Hepatocyte (in vitro differentiated cells): ENCODE results near the gene TDRKH. TPM values are rescaled to one million over a fixed set of nuclear protein-coding genes. Genes with fewer than 3 reads are reported as not detected.
A peak's percentile ranks its signal among the peaks of the same experiment; 100 is the strongest.

Experiments
- DNase-seq: peaks from one replicate; pipeline ENCODE4 v3.0.0-alpha.2; 2016; ENCODE audit warnings: low spot score
- H2AFZ ChIP-seq: fragments of 200-600 bp; sonication (generic); 2 replicates; pipeline ENCODE4 v1.6.0; 2016; ENCODE audit warnings: antibody characterized with exemption, mild to moderate bottlenecking
- H3K27ac ChIP-seq: fragments of 200-600 bp; sonication (generic); 2 replicates; pipeline ENCODE4 v1.5.1; 2016; ENCODE audit warnings: mild to moderate bottlenecking
- H3K27me3 ChIP-seq: fragments of 200-600 bp; sonication (generic); 2 replicates; pipeline ENCODE4 v1.6.1; 2016
- H3K36me3 ChIP-seq: fragments of 200-600 bp; sonication (generic); replicated peaks from 2 replicates; pipeline ENCODE4 v1.5.1; 2016; ENCODE audit warnings: low read depth; ENCODE audit not compliant: insufficient read depth
- H3K4me1 ChIP-seq: fragments of 200-600 bp; sonication (generic); 2 replicates; pipeline ENCODE4 v1.5.1; 2016; ENCODE audit warnings: mild to moderate bottlenecking, moderate library complexity; ENCODE audit not compliant: insufficient read depth
- H3K4me2 ChIP-seq: fragments of 200-600 bp; sonication (generic); 2 replicates; pipeline ENCODE4 v1.6.0; 2016
- H3K4me3 ChIP-seq: fragments of 200-600 bp; sonication (generic); 2 replicates; pipeline ENCODE4 v1.5.1; 2016; ENCODE audit warnings: mild to moderate bottlenecking
- H3K79me2 ChIP-seq: fragments of 200-600 bp; sonication (generic); 2 replicates; pipeline ENCODE4 v1.6.0; 2017; ENCODE audit warnings: mild to moderate bottlenecking
- H3K9me2 ChIP-seq: fragments of 200-600 bp; sonication (generic); replicated peaks from 2 replicates; pipeline ENCODE4 v1.6.0; 2017; ENCODE audit warnings: mild to moderate bottlenecking; ENCODE audit not compliant: insufficient read depth
- H3K9me3 ChIP-seq: fragments of 200-600 bp; sonication (generic); 2 replicates; pipeline ENCODE4 v1.5.1; 2016; ENCODE audit warnings: low read depth, mild to moderate bottlenecking
- H4K20me1 ChIP-seq: fragments of 200-600 bp; sonication (generic); 2 replicates; pipeline ENCODE4 v1.6.0; 2016; ENCODE audit warnings: mild to moderate bottlenecking; ENCODE audit not compliant: insufficient read depth, poor library complexity, severe bottlenecking
- EZH2 ChIP-seq: fragments of 200-600 bp; sonication (generic); IDR thresholded peaks from 2 replicates; pipeline ENCODE4 v1.6.1; 2016; ENCODE audit warnings: antibody characterized with exemption, mild to moderate bottlenecking, borderline replicate concordance
- EZH2phosphoT487 ChIP-seq: fragments of 200-600 bp; sonication (generic); IDR thresholded peaks from one replicate; pipeline ENCODE4 v1.6.1; 2018; ENCODE audit warnings: antibody characterized with exemption, mild to moderate bottlenecking, low read depth, moderate library complexity; ENCODE audit not compliant: unreplicated experiment, severe bottlenecking
- WGBS: methylation state at CpG from one replicate; pipeline ENCODE4 v1.1.6; 2016; ENCODE audit warnings: low lambda C conversion rate; ENCODE audit errors: missing lambda C conversion rate; 5-methylcytosine and 5-hydroxymethylcytosine counted together
- polyA plus RNA-seq: library from polyadenylated mRNA; unstranded; fragments of >200 nt; fragmentation: Nextera tagmentation; extraction: Ambion mirVana; gene quantifications from 2 replicates; pipeline ENCODE4 v1.2.1, GENCODE V29; 2016
- total RNA-seq: library from RNA; depleted of rRNA; stranded (reverse); fragments of >200 nt; gene quantifications from 2 replicates; pipeline ENCODE4 v1.2.3, GENCODE V29; 2014
- TF ChIP-seq, protein P1 (sequence below): fragments of 200-600 bp; sonication (generic); IDR thresholded peaks from 2 replicates; pipeline ENCODE4 v1.5.1; 2016; ENCODE audit warnings: antibody characterized with exemption, mild to moderate bottlenecking; ENCODE audit not compliant: poor library complexity

Gene TDRKH
- total and polyA plus RNA-seq, 2 experiments from 2014 or later: 1.8 to 3.4 TPM

DNA sequence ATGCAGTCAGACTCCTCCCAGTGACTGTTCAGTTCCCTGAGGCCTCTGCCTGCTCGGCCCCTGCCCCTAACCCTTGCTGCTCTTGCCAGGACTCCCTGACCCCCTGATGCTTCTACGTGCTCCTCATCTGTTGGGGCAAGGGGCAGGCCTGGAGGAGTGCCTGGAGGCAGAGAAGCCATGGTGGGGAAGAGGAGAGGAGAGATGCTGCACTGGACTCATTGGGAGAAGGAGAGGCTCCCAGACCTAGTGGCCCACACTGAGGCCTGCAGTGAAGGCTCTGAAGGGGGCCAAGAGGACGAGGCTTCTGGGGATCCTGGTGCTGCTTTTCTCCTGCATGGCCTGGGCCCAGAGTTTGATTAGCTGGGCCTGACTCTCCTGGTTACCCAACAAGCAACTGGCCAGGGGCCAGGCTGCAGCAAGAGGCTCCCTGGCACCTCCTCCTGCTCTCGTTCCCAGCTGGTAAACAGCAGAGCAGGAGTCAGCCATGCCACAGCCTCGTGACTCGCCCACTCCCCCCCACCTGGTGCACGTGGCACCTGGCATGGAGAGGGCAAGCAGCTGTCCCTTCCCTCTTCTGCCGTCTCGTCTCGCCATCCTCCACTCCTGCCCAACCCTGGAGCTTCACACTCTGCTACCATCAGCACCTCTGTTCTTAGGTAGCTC lies 42.1 kb upstream of the TDRKH start:
- TF ChIP-seq, protein P1, sequence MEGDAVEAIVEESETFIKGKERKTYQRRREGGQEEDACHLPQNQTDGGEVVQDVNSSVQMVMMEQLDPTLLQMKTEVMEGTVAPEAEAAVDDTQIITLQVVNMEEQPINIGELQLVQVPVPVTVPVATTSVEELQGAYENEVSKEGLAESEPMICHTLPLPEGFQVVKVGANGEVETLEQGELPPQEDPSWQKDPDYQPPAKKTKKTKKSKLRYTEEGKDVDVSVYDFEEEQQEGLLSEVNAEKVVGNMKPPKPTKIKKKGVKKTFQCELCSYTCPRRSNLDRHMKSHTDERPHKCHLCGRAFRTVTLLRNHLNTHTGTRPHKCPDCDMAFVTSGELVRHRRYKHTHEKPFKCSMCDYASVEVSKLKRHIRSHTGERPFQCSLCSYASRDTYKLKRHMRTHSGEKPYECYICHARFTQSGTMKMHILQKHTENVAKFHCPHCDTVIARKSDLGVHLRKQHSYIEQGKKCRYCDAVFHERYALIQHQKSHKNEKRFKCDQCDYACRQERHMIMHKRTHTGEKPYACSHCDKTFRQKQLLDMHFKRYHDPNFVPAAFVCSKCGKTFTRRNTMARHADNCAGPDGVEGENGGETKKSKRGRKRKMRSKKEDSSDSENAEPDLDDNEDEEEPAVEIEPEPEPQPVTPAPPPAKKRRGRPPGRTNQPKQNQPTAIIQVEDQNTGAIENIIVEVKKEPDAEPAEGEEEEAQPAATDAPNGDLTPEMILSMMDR: no peak
- TF ChIP-seq EZH2 (no peak), EZH2phosphoT487 (no peak)
- H4K20me1 ChIP-seq: no peaks in the 10 kb centered on the region
- 79% methylated on average over 10 of the region's 10 CpGs for WGBS
- peaks cover 4% of the 10 kb centered on the region for H3K27me3 ChIP-seq
- no peaks in the 10 kb centered on the region for H3K9me2 ChIP-seq
- no peak overlapping the region for H3K4me3 ChIP-seq
- H3K4me1 ChIP-seq: no peaks in the 10 kb centered on the region
- H3K36me3 ChIP-seq: no peaks in the 10 kb centered on the region
- no peak overlapping the region for H2AFZ ChIP-seq
- DNase-seq: peak; percentile 52
- no peak overlapping the region for H3K4me2 ChIP-seq
- no peak overlapping the region for H3K27ac ChIP-seq
- no peaks in the 10 kb centered on the region for H3K9me3 ChIP-seq
- H3K79me2 ChIP-seq: no peaks in the 10 kb centered on the region

DNA sequence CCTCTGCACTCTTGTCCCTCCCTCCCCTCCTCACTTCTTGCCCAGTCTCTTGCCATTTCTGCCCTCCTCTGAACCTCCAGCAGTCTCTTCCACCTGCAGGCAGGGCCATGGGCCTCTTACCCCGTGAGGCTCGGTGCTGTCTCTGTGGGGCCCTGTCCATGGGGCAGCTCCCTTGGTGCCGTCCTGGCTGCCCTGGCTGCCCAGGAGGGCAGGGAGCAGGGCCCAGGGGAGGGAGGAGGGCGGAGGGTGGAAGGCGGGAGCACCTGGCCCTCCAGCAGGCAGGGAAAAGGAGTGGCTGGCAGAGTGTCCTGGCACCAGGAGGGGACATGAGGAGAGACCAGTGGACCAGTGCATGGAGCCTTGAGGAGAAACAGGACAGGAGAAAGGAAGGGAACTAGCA lies 41.3 kb upstream of the TDRKH start, which contains the start of gene RORC:
Gene RORC, minus strand, starts transcription at position 198 of the 400 bp plus-strand sequence. Its CDS starts 38 bp downstream, at position 160.
- Histone ChIP-seq H3K27ac (no peak within 1 kb of the TSS), H3K4me1 (no peaks in the 10 kb centered on the region), H2AFZ (no peak within 1 kb of the TSS)

DNA sequence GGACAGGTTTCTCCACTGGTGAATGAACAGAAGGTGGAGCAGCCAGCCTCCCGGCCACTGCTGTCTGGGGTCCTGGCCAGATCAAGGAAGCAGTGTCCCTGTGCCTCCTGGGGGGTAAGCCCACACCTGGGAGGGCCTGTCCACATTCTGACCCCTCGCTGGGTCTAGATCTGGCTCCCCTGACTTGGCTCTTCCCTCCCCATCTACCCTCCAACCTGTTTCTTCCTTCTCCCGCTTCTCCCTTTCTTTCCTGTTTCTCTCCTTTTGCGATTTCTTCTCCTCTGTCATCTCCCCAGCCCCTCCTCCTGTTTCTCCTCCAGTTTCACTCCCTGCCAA lies 40.9 kb upstream of the TDRKH start:
- Histone ChIP-seq H3K9me2 (no peaks in the 10 kb centered on the region), H3K4me1 (no peaks in the 10 kb centered on the region), H3K27ac (no peak overlapping the region), H3K79me2 (no peaks in the 10 kb centered on the region), H3K27me3 (no peaks in the 10 kb centered on the region), H3K4me3 (no peak overlapping the region), H3K4me2 (no peak overlapping the region), H3K9me3 (no peaks in the 10 kb centered on the region), H2AFZ (no peak overlapping the region), H3K36me3 (no peaks in the 10 kb centered on the region), H4K20me1 (no peaks in the 10 kb centered on the region)
- 80% methylated on average over 4 of the region's 4 CpGs for WGBS
- DNase-seq: no peak
- no peak for TF ChIP-seq EZH2phosphoT487
- TF ChIP-seq EZH2: no peak
- TF ChIP-seq, protein P1: no peak

More for the DNA sequence above, 41.3 kb upstream of the TDRKH start, which contains the start of gene RORC:
- H3K9me3 ChIP-seq: no peaks in the 10 kb centered on the region
- TF ChIP-seq EZH2phosphoT487 (no peak), EZH2 (no peak)
- TF ChIP-seq, protein P1: no peak
- no peaks in the 10 kb centered on the region for H3K79me2 ChIP-seq
- 71% methylated on average over 5 of the region's 5 CpGs for WGBS
- no peak within 1 kb of the TSS for H3K4me3 ChIP-seq
- H3K27me3 ChIP-seq: no peaks in the 10 kb centered on the region
- no peaks in the 10 kb centered on the region for H3K36me3 ChIP-seq
- no peak within 1 kb of the TSS for H3K4me2 ChIP-seq
- H3K9me2 ChIP-seq: no peaks in the 10 kb centered on the region
- no peaks in the 10 kb centered on the region for H4K20me1 ChIP-seq
- DNase-seq: no peak
